SK-N-SH (cell line): ENCODE results near the gene RBMS1. TPM values are rescaled to one million over a fixed set of nuclear protein-coding genes. Genes with fewer than 3 reads are reported as not detected.

ENCODE experiments used
- CTCF ChIA-PET: fragments of 300-600, 350-600 bp; formaldehyde crosslinking; extraction: SDS; loops from one replicate; lab custom pipeline; 2021; lab: Yijun Ruan, JAX
- POLR2A ChIA-PET: fragments of 350-600 bp; sonication (Branson Sonifier 250); formaldehyde crosslinking; extraction: SDS; loops from one replicate; lab custom pipeline; 2020; ENCODE audit warnings: antibody characterized with exemption, inconsistent platforms; lab: Yijun Ruan, JAX
- DNase-seq: peaks from one replicate; pipeline ENCODE4 v3.0.0; 2012
- H2AFZ ChIP-seq: fragments of 200-600 bp; sonication (generic); 2 replicates; pipeline ENCODE4 v1.8.1; 2016; ENCODE audit warnings: antibody characterized with exemption, mild to moderate bottlenecking, low read depth
- H3F3A ChIP-seq: fragments of 200-600 bp; sonication (generic); replicated peaks from 2 replicates; pipeline ENCODE3; 2016; ENCODE audit warnings: antibody characterized with exemption, mild to moderate bottlenecking; ENCODE audit not compliant: insufficient read depth
- H3K27ac ChIP-seq, 2 experiments: fragments of 200-500 bp in 1 of 2; fragments of 200-600 bp in 1 of 2; sonication (Bioruptor generic) in 1 of 2; sonication (generic), shearing (Covaris generic) in 1 of 2; 2 replicates each; pipeline versions ENCODE4 v1.5.1 to v1.6.1; 2014 to 2016; ENCODE audit warnings: low read depth in 2 of 2, inconsistent platforms in 1 of 2, low read length in 1 of 2, mild to moderate bottlenecking in 1 of 2, mixed read lengths in 1 of 2
- H3K27me3 ChIP-seq: fragments of 200-600 bp; sonication (generic), shearing (Covaris generic); 2 replicates; pipeline ENCODE4 v1.6.1; 2016; ENCODE audit warnings: mixed run types; ENCODE audit not compliant: insufficient read depth
- H3K36me3 ChIP-seq, 2 experiments: fragments of 200-500 bp in 1 of 2; fragments of 200-600 bp in 1 of 2; sonication (Bioruptor generic) in 1 of 2; sonication (generic) in 1 of 2; replicated peaks in 1 of 2; 2 replicates each; pipeline versions ENCODE3 to v1.5.1; 2014 to 2016; ENCODE audit warnings: low read length in 1 of 2, mild to moderate bottlenecking in 1 of 2; ENCODE audit not compliant: insufficient read depth in 2 of 2, control insufficient read depth in 1 of 2
- H3K4me1 ChIP-seq, 2 experiments: fragments of 200-500 bp in 1 of 2; fragments of 200-600 bp in 1 of 2; sonication (Bioruptor generic) in 1 of 2; sonication (generic), shearing (Covaris generic) in 1 of 2; 2 replicates each; pipeline versions ENCODE4 v1.5.1 to v1.6.1; 2014 to 2016; ENCODE audit warnings: low read depth in 1 of 2, low read length in 1 of 2, mixed run types in 1 of 2; ENCODE audit not compliant: insufficient read depth in 2 of 2, control insufficient read depth in 1 of 2
- H3K4me2 ChIP-seq: fragments of 200-600 bp; sonication (generic), shearing (Covaris generic); 2 replicates; pipeline ENCODE4 v1.6.1; 2017; ENCODE audit warnings: mixed run types
- H3K4me3 ChIP-seq, 2 experiments: fragments of 200-500 bp in 1 of 2; fragments of 200-600 bp in 1 of 2; sonication (Bioruptor generic) in 1 of 2; sonication (generic), shearing (Covaris generic) in 1 of 2; 2 replicates each; pipeline versions ENCODE4 v1.5.1 to v1.8.1; 2014 to 2016; ENCODE audit warnings: low read depth in 2 of 2, inconsistent platforms in 1 of 2, low read length in 1 of 2, mild to moderate bottlenecking in 1 of 2, mixed read lengths in 1 of 2, moderate library complexity in 1 of 2
- H3K79me2 ChIP-seq: fragments of 200-600 bp; sonication (generic); 2 replicates; pipeline ENCODE4 v1.8.1; 2017; ENCODE audit warnings: mild to moderate bottlenecking; ENCODE audit not compliant: insufficient read depth
- H3K9ac ChIP-seq: fragments of 200-600 bp; sonication (generic); 2 replicates; pipeline ENCODE4 v1.6.1; 2017; ENCODE audit warnings: mixed run types
- H3K9me2 ChIP-seq: fragments of 200-600 bp; sonication (generic); 2 replicates; pipeline ENCODE4 v1.6.1; 2017; ENCODE audit warnings: mixed run types
- H3K9me3 ChIP-seq: fragments of 200-600 bp; sonication (generic); 2 replicates; pipeline ENCODE4 v1.6.1; 2017; ENCODE audit warnings: mixed run types, mild to moderate bottlenecking, moderate library complexity
- H4K20me1 ChIP-seq: fragments of 200-600 bp; sonication (generic); 2 replicates; pipeline ENCODE4 v1.6.1; 2017; ENCODE audit warnings: mild to moderate bottlenecking, mixed run types; ENCODE audit not compliant: insufficient read depth
- ELF1 ChIP-seq: IDR thresholded peaks from 2 replicates; pipeline ENCODE4 v1.4.0; 2012
- EZH2phosphoT487 ChIP-seq: fragments of 200-600 bp; sonication (generic); IDR thresholded peaks from 2 replicates; pipeline ENCODE4 v1.6.1; 2017; ENCODE audit warnings: low read depth, mixed run types, mild to moderate bottlenecking, antibody characterized with exemption, moderate library complexity, borderline replicate concordance
- FOSL2 ChIP-seq: IDR thresholded peaks from 2 replicates; pipeline ENCODE4 v1.4.0; 2012; ENCODE audit warnings: low read depth, mild to moderate bottlenecking, moderate library complexity, borderline replicate concordance
- FOXJ3 ChIP-seq: sonication (generic); formaldehyde crosslinking; IDR thresholded peaks from 2 replicates; pipeline ENCODE4 v1.5.1; 2020; ENCODE audit warnings: mild to moderate bottlenecking, missing genetic modification reagents
- MAX ChIP-seq: IDR thresholded peaks from 2 replicates; pipeline ENCODE4 v1.4.0; 2012; ENCODE audit warnings: low read depth
- MEF2A ChIP-seq: IDR thresholded peaks from 2 replicates; pipeline ENCODE4 v1.4.0; 2012; ENCODE audit warnings: low read depth, borderline replicate concordance
- MXI1 ChIP-seq: IDR thresholded peaks from 2 replicates; pipeline ENCODE4 v1.6.1; 2012; ENCODE audit warnings: mild to moderate bottlenecking, low read depth, low read length, improper control_type of control experiment
- RAD21 ChIP-seq: IDR thresholded peaks from 2 replicates; pipeline ENCODE4 v1.6.1; 2012; ENCODE audit warnings: mild to moderate bottlenecking, low read length
- RXRA ChIP-seq: IDR thresholded peaks from 2 replicates; pipeline ENCODE4 v1.4.0; 2012; ENCODE audit warnings: low read depth, mild to moderate bottlenecking, borderline replicate concordance
- SIN3A ChIP-seq: IDR thresholded peaks from 2 replicates; pipeline ENCODE4 v1.6.1; 2012; ENCODE audit warnings: low read depth, mild to moderate bottlenecking, low read length, moderate library complexity, borderline replicate concordance
- USF2 ChIP-seq: fragments of 150-350 bp; IDR thresholded peaks from 2 replicates; pipeline ENCODE4 v1.6.1; 2017; ENCODE audit warnings: antibody characterized with exemption, low read length, low read depth, borderline replicate concordance
- WGBS: methylation state at CpG from one replicate; pipeline ENCODE4 v1.1.6; 2017; ENCODE audit warnings: low lambda C conversion rate; 5-methylcytosine and 5-hydroxymethylcytosine counted together
- polyA plus RNA-seq, 3 experiments: library from polyadenylated mRNA; depleted of rRNA; stranded (reverse); fragments of >200 nt; gene quantifications; 2 replicates each; pipeline ENCODE4 v1.2.3, GENCODE V29; 2012
- TF ChIP-seq, protein P1 (sequence below): IDR thresholded peaks from 2 replicates; pipeline ENCODE4 v1.6.1; 2012; ENCODE audit warnings: mild to moderate bottlenecking, low read depth, low read length, moderate library complexity

The RBMS1 gene
- polyA plus RNA-seq, 1 of the 3 experiments (the other 2 are of a cell fraction): 56.5 TPM

GRCh38 chr2:160474319-160474645, 19.3 kb downstream of the RBMS1 start:
- peaks cover 92% of the 10 kb centered on the region for H3K79me2 ChIP-seq
- H3K4me2 ChIP-seq: no peak overlapping the region
- H4K20me1 ChIP-seq: peaks cover 80% of the 10 kb centered on the region
- H3K27me3 ChIP-seq: no peaks in the 10 kb centered on the region
- 71% methylated on average over 6 of the region's 6 CpGs for WGBS
- H3F3A ChIP-seq: no peaks in the 10 kb centered on the region
- CTCF ChIA-PET: no interaction called here
- no peak for DNase-seq
- TF ChIP-seq FOXJ3 (CRISPR knock-in tag) (no peak), USF2 (no peak), MAX (no peak), FOSL2 (no peak), RAD21 (no peak), MEF2A (no peak), EZH2phosphoT487 (no peak), MXI1 (no peak), RXRA (no peak), SIN3A (no peak), ELF1 (no peak)
- TF ChIP-seq, protein P1, sequence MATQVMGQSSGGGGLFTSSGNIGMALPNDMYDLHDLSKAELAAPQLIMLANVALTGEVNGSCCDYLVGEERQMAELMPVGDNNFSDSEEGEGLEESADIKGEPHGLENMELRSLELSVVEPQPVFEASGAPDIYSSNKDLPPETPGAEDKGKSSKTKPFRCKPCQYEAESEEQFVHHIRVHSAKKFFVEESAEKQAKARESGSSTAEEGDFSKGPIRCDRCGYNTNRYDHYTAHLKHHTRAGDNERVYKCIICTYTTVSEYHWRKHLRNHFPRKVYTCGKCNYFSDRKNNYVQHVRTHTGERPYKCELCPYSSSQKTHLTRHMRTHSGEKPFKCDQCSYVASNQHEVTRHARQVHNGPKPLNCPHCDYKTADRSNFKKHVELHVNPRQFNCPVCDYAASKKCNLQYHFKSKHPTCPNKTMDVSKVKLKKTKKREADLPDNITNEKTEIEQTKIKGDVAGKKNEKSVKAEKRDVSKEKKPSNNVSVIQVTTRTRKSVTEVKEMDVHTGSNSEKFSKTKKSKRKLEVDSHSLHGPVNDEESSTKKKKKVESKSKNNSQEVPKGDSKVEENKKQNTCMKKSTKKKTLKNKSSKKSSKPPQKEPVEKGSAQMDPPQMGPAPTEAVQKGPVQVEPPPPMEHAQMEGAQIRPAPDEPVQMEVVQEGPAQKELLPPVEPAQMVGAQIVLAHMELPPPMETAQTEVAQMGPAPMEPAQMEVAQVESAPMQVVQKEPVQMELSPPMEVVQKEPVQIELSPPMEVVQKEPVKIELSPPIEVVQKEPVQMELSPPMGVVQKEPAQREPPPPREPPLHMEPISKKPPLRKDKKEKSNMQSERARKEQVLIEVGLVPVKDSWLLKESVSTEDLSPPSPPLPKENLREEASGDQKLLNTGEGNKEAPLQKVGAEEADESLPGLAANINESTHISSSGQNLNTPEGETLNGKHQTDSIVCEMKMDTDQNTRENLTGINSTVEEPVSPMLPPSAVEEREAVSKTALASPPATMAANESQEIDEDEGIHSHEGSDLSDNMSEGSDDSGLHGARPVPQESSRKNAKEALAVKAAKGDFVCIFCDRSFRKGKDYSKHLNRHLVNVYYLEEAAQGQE: no peak
- H3K9ac ChIP-seq: no peak overlapping the region
- H3K9me2 ChIP-seq: no peaks in the 10 kb centered on the region
- no peak overlapping the region for H2AFZ ChIP-seq
- H3K27ac ChIP-seq: no peak overlapping the region
- H3K4me1 ChIP-seq: peaks cover 10 to 31% of the 10 kb centered on the region in 2 experiments; a peak in 3 of 4 replicates
- no peak overlapping the region for H3K4me3 ChIP-seq
- POLR2A ChIA-PET: no interaction called here
- no peaks in the 10 kb centered on the region; the same call in 1 of the 2 replicates for H3K9me3 ChIP-seq
- H3K36me3 ChIP-seq: peaks cover 0 to 5% of the 10 kb centered on the region in 2 experiments
